GM12875 (cell line): Measurements from ENCODE around the gene WDR59.

Source experiments
- H3K4me3 ChIP-seq: one replicate; pipeline ENCODE4 v1.5.1; 2011; ENCODE audit warnings: low read depth, low read length, control low read depth
- CTCF ChIP-seq: IDR thresholded peaks from 2 replicates; pipeline ENCODE4 v1.5.1; 2011; ENCODE audit warnings: low read depth, mild to moderate bottlenecking, control low read depth, inconsistent platforms, low read length, moderate library complexity, borderline replicate concordance; ENCODE audit not compliant: insufficient read depth

The WDR59 gene

GRCh38 chr16:74942566-74942965, 42.4 kb downstream of the WDR59 start:
- no peak overlapping the region for H3K4me3 ChIP-seq
- TF ChIP-seq CTCF = no peak

- H3K4me3 ChIP-seq = no peak overlapping the region
- TF ChIP-seq CTCF = no peak
These were observed 45.2 kb downstream of the WDR59 start for GRCh38 chr16:74939688-74940087.

GRCh38 chr16:74936902-74937560, 47.9 kb downstream of the WDR59 start:
- TF ChIP-seq CTCF = no peak
- H3K4me3 ChIP-seq = no peak overlapping the region

- no peak for TF ChIP-seq CTCF
These were observed 53.5 kb downstream of the WDR59 start for GRCh38 chr16:74931445-74931844.

GRCh38 chr16:74929636-74930035, 55.3 kb downstream of the WDR59 start:
- no peak for TF ChIP-seq CTCF
- no peak overlapping the region for H3K4me3 ChIP-seq

More at GRCh38 chr16:74931445-74931844, 53.5 kb downstream of the WDR59 start:
- no peak overlapping the region for H3K4me3 ChIP-seq

GRCh38 chr16:74926805-74927204, 58.1 kb downstream of the WDR59 start:
- no peak for TF ChIP-seq CTCF
- H3K4me3 ChIP-seq = no peak overlapping the region

GRCh38 chr16:74923766-74924460, 61.0 kb downstream of the WDR59 start:
- TF ChIP-seq CTCF = no peak
- H3K4me3 ChIP-seq = no peak overlapping the region
